Endometrial microvascular endothelial cells (primary cell): Measurements from ENCODE around the gene IMPACT. TPM values are rescaled to one million over a fixed set of nuclear protein-coding genes. Genes with fewer than 3 reads are reported as not detected.

Experiments
- total RNA-seq: library from RNA; depleted of rRNA; stranded (reverse); fragments of >200 nt; gene quantifications from one replicate; pipeline ENCODE4 v1.2.3, GENCODE V29; 2015; ENCODE audit errors: inconsistent ontology term

Gene IMPACT
- total RNA-seq, 1 donor from 2014 or later, result 35.1 TPM

Other genes with a start within 250 kb of the IMPACT start
- 24.6 TPM for gene OSBPL1A, start 28.8 kb upstream of the IMPACT start, total RNA-seq
- gene HRH4, start 34.0 kb downstream of the IMPACT start, total RNA-seq, result not detected